Suprapubic skin (tissue), 3 donors: ENCODE results near the gene FRMD4A.

Source experiments
- EP300 ChIP-seq: sonication (generic); formaldehyde crosslinking; IDR thresholded peaks from one replicate; pipeline ENCODE4 v1.6.1; 2017; ENCODE audit warnings: antibody characterized with exemption
- TF ChIP-seq, protein P1 (sequence below), 2 donors: fragments of 200-600 bp in 1 of 2; fragments of 450-650 bp in 1 of 2; sonication (generic) in 1 of 2; IDR thresholded peaks; one replicate each; pipeline ENCODE4 v1.5.1; 2016 to 2019; ENCODE audit warnings: antibody characterized with exemption in 2 of 2, mild to moderate bottlenecking in 1 of 2, moderate library complexity in 1 of 2

DNA sequence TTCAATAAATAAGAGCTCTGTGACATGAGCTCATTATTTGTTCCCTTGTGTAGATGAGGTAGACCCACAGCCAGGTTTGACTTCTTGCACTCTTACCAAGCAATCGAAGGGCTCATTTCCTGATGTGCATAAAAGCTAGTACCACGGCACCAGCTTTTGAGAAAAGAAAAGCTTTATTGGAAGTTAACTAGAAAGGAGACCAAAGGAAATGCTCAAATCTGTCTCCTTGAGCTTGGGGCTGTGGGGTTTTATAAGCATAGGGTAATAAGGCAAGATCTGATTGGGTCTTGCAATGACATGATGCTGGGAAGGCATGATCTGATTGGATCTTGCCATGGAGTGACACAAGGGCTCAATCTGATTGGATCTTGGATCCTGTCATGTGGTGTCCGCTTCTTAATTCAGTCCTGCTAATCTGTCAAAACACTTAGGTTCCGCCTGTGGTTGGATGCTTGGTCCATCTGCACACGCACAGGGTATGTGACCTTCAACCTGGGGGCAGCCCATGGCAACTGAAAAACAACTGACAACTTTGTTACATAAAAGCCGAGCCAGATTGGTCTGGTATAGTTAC lies 47.8 kb upstream of the FRMD4A start:
- TF ChIP-seq, protein P1, sequence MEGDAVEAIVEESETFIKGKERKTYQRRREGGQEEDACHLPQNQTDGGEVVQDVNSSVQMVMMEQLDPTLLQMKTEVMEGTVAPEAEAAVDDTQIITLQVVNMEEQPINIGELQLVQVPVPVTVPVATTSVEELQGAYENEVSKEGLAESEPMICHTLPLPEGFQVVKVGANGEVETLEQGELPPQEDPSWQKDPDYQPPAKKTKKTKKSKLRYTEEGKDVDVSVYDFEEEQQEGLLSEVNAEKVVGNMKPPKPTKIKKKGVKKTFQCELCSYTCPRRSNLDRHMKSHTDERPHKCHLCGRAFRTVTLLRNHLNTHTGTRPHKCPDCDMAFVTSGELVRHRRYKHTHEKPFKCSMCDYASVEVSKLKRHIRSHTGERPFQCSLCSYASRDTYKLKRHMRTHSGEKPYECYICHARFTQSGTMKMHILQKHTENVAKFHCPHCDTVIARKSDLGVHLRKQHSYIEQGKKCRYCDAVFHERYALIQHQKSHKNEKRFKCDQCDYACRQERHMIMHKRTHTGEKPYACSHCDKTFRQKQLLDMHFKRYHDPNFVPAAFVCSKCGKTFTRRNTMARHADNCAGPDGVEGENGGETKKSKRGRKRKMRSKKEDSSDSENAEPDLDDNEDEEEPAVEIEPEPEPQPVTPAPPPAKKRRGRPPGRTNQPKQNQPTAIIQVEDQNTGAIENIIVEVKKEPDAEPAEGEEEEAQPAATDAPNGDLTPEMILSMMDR (IDR thresholded peaks at IDR 0.05), result no peak
- TF ChIP-seq EP300, result no peak
